HepG2 (cell line): ENCODE data around the gene OGFR. TPM values are rescaled to one million over a fixed set of nuclear protein-coding genes. Genes with fewer than 3 reads are reported as not detected.
A peak's percentile ranks its signal among the peaks of the same experiment; 100 is the strongest.

Experiments used
- BRF2 ChIP-seq: sonication (generic); formaldehyde crosslinking; IDR thresholded peaks from 2 replicates; pipeline ENCODE4 v1.8.1; 2022; ENCODE audit warnings: mild to moderate bottlenecking, missing genetic modification reagents
- CAMTA2 ChIP-seq: sonication (generic); formaldehyde crosslinking; IDR thresholded peaks from 2 replicates; pipeline ENCODE4 v1.4.0; 2020; ENCODE audit warnings: mild to moderate bottlenecking, missing genetic modification reagents, borderline replicate concordance
- CREM ChIP-seq, 2 experiments: sonication (generic) in 1 of 2; formaldehyde crosslinking in 1 of 2; IDR thresholded peaks; 2 replicates each; pipeline versions ENCODE4 v1.4.0 to v1.6.1; 2016 to 2020; ENCODE audit warnings: antibody characterized with exemption in 1 of 2, mild to moderate bottlenecking in 1 of 2, missing genetic modification reagents in 1 of 2
- EZH2 ChIP-seq: conservative IDR thresholded peaks from 2 replicates; pipeline ENCODE4 v1.6.1; 2012; ENCODE audit warnings: mild to moderate bottlenecking, low read depth, low read length, moderate library complexity
- FOSL2 ChIP-seq: sonication (generic); formaldehyde crosslinking; IDR thresholded peaks from 2 replicates; pipeline ENCODE4 v1.4.0; 2020; ENCODE audit warnings: missing genetic modification reagents
- GABPA ChIP-seq, 2 experiments: IDR thresholded peaks; 2 replicates each; pipeline ENCODE4 v1.6.1; 2011 to 2016; ENCODE audit warnings: low read depth in 2 of 2, low read length in 1 of 2, missing biosample characterization in 1 of 2, missing genetic modification characterization in 1 of 2
- HMGXB3 ChIP-seq: sonication (generic); formaldehyde crosslinking; IDR thresholded peaks from 2 replicates; pipeline ENCODE4 v1.4.0; 2020; ENCODE audit warnings: missing genetic modification reagents, borderline replicate concordance
- HNRNPH1 ChIP-seq: fragments of 200-400 bp; formaldehyde crosslinking; optimal IDR thresholded peaks from 2 replicates; pipeline ENCODE3; 2017; ENCODE audit warnings: mild to moderate bottlenecking, low read depth, low read length
- HOXA5 ChIP-seq: sonication (generic); formaldehyde crosslinking; IDR thresholded peaks from 2 replicates; pipeline ENCODE4 v1.4.0; 2020; ENCODE audit warnings: missing genetic modification reagents
- KDM4B ChIP-seq: sonication (generic); formaldehyde crosslinking; IDR thresholded peaks from 2 replicates; pipeline ENCODE4 v1.4.0; 2020; ENCODE audit warnings: missing genetic modification reagents
- MLLT10 ChIP-seq: sonication (generic); formaldehyde crosslinking; IDR thresholded peaks from 2 replicates; pipeline ENCODE4 v1.4.0; 2020; ENCODE audit warnings: missing genetic modification reagents
- MTA1 ChIP-seq: sonication (generic); formaldehyde crosslinking; IDR thresholded peaks from 2 replicates; pipeline ENCODE4 v1.4.0; 2020; ENCODE audit warnings: missing genetic modification reagents, mild to moderate bottlenecking, borderline replicate concordance
- TSC22D2 ChIP-seq: sonication (generic); formaldehyde crosslinking; IDR thresholded peaks from 2 replicates; pipeline ENCODE4 v1.5.1; 2020; ENCODE audit warnings: missing genetic modification reagents, mild to moderate bottlenecking, borderline replicate concordance
- ZMYM2 ChIP-seq: sonication (generic); formaldehyde crosslinking; IDR thresholded peaks from 2 replicates; pipeline ENCODE4 v1.8.0; 2022; ENCODE audit warnings: mild to moderate bottlenecking, missing genetic modification reagents
- ZNF224 ChIP-seq: sonication (generic); formaldehyde crosslinking; IDR thresholded peaks from 2 replicates; pipeline ENCODE4 v1.5.0; 2020; ENCODE audit warnings: mild to moderate bottlenecking, missing genetic modification reagents
- ZNF256 ChIP-seq: sonication (generic); formaldehyde crosslinking; conservative IDR thresholded peaks from 2 replicates; pipeline ENCODE4 v1.4.0; 2020; ENCODE audit warnings: missing genetic modification reagents
- ZNF543 ChIP-seq: sonication (generic); formaldehyde crosslinking; IDR thresholded peaks from 2 replicates; pipeline ENCODE4 v1.4.0; 2020; ENCODE audit warnings: mild to moderate bottlenecking, missing genetic modification reagents
- ZNF572 ChIP-seq: sonication (generic); formaldehyde crosslinking; IDR thresholded peaks from 2 replicates; pipeline ENCODE4 v1.5.1; 2020; ENCODE audit warnings: mild to moderate bottlenecking, missing genetic modification reagents
- ZNF652 ChIP-seq: IDR thresholded peaks from 2 replicates; pipeline ENCODE4 v1.6.1; 2016; ENCODE audit warnings: low read depth, borderline replicate concordance
- polyA plus RNA-seq, 8 experiments: library from polyadenylated mRNA; depleted of rRNA in 3 of 8; stranded (reverse) in 7 of 8; unstranded in 1 of 8; fragments of >200 nt; fragmentation: Illumina TruSeq in 4 of 8; extraction: Trizol in 4 of 8; gene quantifications; 2 replicates each; pipeline versions ENCODE4 v1.2.1 to v1.2.3, GENCODE V29; 2011 to 2016; ENCODE audit warnings: low read depth in 4 of 8, missing spikeins in 1 of 8, mixed read lengths in 1 of 8; ENCODE audit not compliant: insufficient read depth in 1 of 8
- total RNA-seq, 5 experiments: library from RNA; depleted of rRNA; stranded (reverse); fragments of >200 nt; fragmentation: Illumina TruSeq; extraction: Trizol; gene quantifications; 2 replicates each; pipeline ENCODE4 v1.2.3, GENCODE V29; 2016; ENCODE audit warnings: low read depth in 1 of 5
- TF ChIP-seq, protein P1 (sequence below): sonication (generic); formaldehyde crosslinking; IDR thresholded peaks from 2 replicates; pipeline ENCODE4 v1.5.1; 2020; ENCODE audit warnings: mild to moderate bottlenecking, missing genetic modification reagents, moderate library complexity
- TF ChIP-seq, protein P2 (sequence below): sonication (generic); formaldehyde crosslinking; conservative IDR thresholded peaks from 2 replicates; pipeline ENCODE4 v1.5.0; 2020; ENCODE audit warnings: missing genetic modification reagents

OGFR gene
- total and polyA plus RNA-seq, 2 of the 13 experiments (the other 11 are each of a cell fraction or from before 2014, with no cell fraction given) = 47.7 to 81.8 TPM

DNA sequence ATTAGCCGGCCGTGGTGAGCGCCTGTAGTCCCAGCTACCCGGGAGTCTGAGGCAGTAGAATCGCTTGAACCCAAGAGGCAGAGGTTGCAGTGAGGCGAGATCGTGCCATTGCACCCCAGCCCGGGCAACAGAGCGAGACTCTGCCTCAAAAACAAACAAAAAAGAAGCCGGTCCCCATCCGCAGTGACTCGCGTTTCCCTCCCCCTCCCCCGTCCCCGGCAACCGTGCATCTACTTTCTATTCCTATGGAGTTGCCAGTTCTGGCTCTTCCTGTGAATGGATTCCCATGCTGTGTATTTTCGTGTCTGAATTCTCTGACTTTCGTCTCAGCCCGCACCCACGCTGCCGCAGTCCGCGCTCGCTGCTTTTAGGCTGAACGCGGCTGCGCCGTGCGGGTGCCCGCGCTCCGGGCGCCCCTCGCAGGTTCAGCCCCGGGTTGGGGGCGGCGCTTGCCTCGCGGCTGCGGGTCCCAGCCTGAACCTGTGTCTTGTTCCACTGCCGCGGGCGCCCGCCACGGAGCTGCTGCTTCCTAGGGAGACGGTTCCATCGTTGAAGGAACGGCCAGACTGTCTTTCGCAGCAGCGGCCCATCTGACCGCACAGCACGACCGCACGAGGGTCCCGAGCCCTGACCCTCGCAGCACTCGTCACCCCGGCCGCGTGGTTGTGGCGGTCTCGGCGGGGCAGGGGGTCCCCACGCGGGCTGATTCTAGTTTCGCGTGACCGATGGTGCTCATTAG lies 9.4 kb upstream of the OGFR start (continued):
- TF ChIP-seq, protein P1, sequence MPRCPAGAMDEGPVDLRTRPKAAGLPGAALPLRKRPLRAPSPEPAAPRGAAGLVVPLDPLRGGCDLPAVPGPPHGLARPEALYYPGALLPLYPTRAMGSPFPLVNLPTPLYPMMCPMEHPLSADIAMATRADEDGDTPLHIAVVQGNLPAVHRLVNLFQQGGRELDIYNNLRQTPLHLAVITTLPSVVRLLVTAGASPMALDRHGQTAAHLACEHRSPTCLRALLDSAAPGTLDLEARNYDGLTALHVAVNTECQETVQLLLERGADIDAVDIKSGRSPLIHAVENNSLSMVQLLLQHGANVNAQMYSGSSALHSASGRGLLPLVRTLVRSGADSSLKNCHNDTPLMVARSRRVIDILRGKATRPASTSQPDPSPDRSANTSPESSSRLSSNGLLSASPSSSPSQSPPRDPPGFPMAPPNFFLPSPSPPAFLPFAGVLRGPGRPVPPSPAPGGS (CRISPR knock-in tag) = 0 out of 2 replicates have a peak, but pooled peaks have one; percentile 88
- peak; percentile 79; the same call in 1 of the 2 replicates for TF ChIP-seq ZNF543 (CRISPR knock-in tag)
- TF ChIP-seq HNRNPH1 = no peak
- TF ChIP-seq EZH2 = no peak
- TF ChIP-seq HMGXB3 (CRISPR knock-in tag) = no peak
- TF ChIP-seq ZNF256 (CRISPR knock-in tag) = no peak
- 0 out of 2 replicates have a peak, but pooled peaks have one; percentile 78 for TF ChIP-seq BRF2 (CRISPR knock-in tag)
- TF ChIP-seq MLLT10 = no peak
- peak; percentile 81; the same call in 1 of the 2 replicates for TF ChIP-seq MTA1 (CRISPR knock-in tag)
- TF ChIP-seq ZMYM2 (CRISPR knock-in tag) = peak; percentile 58; the same call in 1 of the 2 replicates
- TF ChIP-seq HOXA5 (CRISPR knock-in tag) = peak; percentile 96
- TF ChIP-seq ZNF224 (CRISPR knock-in tag) = no peak
- TF ChIP-seq ZNF652 (CRISPR knock-in tag) = no peak
- TF ChIP-seq, protein P2, sequence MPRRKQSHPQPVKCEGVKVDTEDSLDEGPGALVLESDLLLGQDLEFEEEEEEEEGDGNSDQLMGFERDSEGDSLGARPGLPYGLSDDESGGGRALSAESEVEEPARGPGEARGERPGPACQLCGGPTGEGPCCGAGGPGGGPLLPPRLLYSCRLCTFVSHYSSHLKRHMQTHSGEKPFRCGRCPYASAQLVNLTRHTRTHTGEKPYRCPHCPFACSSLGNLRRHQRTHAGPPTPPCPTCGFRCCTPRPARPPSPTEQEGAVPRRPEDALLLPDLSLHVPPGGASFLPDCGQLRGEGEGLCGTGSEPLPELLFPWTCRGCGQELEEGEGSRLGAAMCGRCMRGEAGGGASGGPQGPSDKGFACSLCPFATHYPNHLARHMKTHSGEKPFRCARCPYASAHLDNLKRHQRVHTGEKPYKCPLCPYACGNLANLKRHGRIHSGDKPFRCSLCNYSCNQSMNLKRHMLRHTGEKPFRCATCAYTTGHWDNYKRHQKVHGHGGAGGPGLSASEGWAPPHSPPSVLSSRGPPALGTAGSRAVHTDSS (CRISPR knock-in tag) = peak; percentile 35; the same call in 1 of the 2 replicates
- TF ChIP-seq TSC22D2 = 0 out of 2 replicates have a peak, but pooled peaks have one; percentile 31
- no peak; the same call in 1 of the 2 replicates for TF ChIP-seq FOSL2 (CRISPR knock-in tag)
- TF ChIP-seq KDM4B (CRISPR knock-in tag) = no peak
- no peak for TF ChIP-seq GABPA (IDR thresholded peaks at IDR 0.05; ENCODE audit: low read depth, low read length)
- TF ChIP-seq GABPA (CRISPR knock-in tag; IDR thresholded peaks at IDR 0.05; ENCODE audit: low read depth) = no peak
- peak; percentile 96; the same call in 1 of the 2 replicates for TF ChIP-seq ZNF572
- no peak; the same call in none of the 2 replicates for TF ChIP-seq CAMTA2 (CRISPR knock-in tag)
- 0 out of 2 replicates have a peak, but pooled peaks have one; percentile 3 for TF ChIP-seq CREM (IDR thresholded peaks at IDR 0.05)
- no peak for TF ChIP-seq CREM (CRISPR knock-in tag; IDR thresholded peaks at IDR 0.05)
